ENCODE results near the gene EWSR1.
A peak's percentile ranks its signal among the peaks of the same experiment; 100 is the strongest.
"Not testable (repeated sequence)": the region's sequence is repeated elsewhere in the genome, so short reads cannot be mapped to it uniquely, and the experiment has no call there.

Gene EWSR1

DNA sequence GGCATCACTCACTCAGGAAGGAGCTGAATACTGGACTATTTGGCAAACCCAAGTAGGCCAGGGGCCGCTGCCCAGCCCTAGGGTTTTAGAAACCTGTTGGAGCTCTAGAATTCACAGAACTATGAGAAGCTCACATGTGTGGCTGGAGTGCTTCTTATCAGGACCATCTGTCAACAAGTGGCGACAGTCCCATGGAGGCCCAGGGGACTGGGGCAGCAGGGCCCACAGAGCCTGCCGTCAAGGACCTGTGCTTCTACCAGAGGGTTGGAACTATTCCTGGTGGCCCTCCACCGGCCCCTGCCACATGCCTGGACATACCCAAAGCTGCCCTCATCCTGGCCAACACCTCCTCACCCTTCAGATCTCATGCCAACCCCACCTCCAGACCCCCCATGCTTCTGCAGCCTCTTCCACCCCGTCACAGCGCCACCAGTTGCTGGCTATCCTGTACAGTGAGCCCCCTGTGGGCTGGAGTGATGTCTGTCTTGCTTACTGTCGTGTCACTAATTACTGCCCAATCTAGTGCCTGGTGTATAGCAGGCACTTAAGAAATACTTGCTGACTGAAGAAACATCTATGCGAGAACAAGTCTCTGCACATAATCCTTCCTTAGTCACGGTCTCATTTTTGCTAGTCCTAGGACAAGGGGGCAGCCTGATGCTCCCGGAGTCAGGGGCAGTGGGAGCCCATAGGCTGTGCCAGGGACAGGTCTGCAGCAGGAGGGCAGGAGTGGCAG lies 74.7 kb downstream of the EWSR1 start:
- DNase-seq, result peak; percentile 49 to 58
- TF ChIP-seq GATA1 (IDR thresholded peaks at IDR 0.05; ENCODE audit: low read depth, low read length), result no peak
- no peak for TF ChIP-seq POLR2A (IDR thresholded peaks at IDR 0.05; ENCODE audit: low read length)

DNA sequence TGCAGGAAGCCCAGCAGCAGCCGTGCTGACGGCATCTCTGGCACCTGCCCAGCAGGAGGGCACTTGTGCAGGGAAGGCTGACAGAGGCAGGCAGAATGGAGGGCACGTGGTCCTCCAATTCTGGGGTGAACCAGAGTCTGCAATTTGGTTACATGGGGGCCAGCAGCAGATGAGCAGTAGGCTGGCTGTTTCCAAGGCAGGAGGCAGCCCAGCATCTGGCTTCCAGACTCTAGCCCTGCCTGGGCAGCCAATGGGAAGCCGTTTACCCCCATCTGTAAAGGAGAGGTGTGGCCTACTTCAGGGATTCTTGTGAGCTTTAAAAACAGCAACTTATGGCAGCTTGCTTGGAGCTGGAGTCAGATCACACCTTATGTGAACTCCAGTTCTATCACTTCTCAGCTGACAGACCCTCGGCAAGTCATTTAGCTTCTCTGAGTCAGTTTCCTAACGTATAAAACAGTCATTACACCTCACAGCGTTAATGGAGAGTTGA lies 75.3 kb downstream of the EWSR1 start:
- DNase-seq, result no peak
- TF ChIP-seq GATA1 (IDR thresholded peaks at IDR 0.05; ENCODE audit: low read depth, low read length) (no peak), POLR2A (IDR thresholded peaks at IDR 0.05; ENCODE audit: low read length) (no peak)

- DNase-seq, result no peak
- no peak for TF ChIP-seq POLR2A (IDR thresholded peaks at IDR 0.05; ENCODE audit: low read length)
- TF ChIP-seq GATA1 (IDR thresholded peaks at IDR 0.05; ENCODE audit: low read depth, low read length), result no peak
Observed at GRCh38 chr22:29344137-29344536, 76.1 kb downstream of the EWSR1 start.

- DNase-seq, result not testable (repeated sequence)
Observed at GRCh38 chr22:29344889-29345288, 76.8 kb downstream of the EWSR1 start.

DNA sequence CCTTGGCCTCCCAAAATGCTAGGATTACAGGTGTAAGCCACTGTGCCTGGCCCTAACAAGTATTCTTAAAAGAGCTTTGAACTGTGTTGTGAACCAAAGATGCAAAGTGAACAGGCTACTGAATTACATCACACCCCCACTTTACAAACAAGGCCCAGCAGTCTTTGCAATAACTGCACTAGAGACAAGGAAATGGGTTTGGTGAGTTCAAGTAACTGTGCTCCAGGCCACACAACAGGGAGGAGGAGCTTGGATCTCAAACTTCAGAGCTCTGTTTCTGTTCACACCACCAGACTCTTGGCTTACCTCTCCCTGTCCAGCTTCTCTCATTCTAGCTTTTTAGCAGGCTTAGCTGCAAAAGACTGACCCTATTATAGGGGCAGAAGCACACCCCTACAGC lies 77.9 kb downstream of the EWSR1 start:
- DNase-seq, result no peak
- no peak for TF ChIP-seq GATA1 (IDR thresholded peaks at IDR 0.05; ENCODE audit: low read depth, low read length)
- TF ChIP-seq POLR2A (IDR thresholded peaks at IDR 0.05; ENCODE audit: low read length), result no peak

- no peak for DNase-seq
Observed at GRCh38 chr22:29346659-29347058, 78.6 kb downstream of the EWSR1 start.

DNA sequence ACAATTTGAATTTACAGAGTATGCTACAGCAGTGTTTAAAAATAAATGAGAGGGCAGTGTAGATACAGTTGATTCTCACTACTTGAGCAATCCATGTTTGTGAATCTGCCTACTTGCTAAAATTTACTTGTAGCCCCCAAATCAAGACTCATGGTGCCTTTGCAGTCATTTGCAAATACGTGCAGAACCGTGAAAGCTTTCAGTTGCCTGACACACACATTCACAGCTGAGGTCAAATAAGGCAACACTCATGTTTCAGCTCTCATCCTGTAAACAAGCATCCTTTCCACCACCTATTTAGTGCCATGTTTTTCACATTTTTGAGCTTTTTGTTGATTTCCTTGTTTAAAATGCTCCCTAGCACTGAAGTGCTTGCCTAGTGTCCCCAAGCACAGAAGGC lies 80.0 kb downstream of the EWSR1 start:
- TF ChIP-seq GATA1 (IDR thresholded peaks at IDR 0.05; ENCODE audit: low read depth, low read length), result no peak

More at GRCh38 chr22:29346659-29347058, 78.6 kb downstream of the EWSR1 start:
- no peak for TF ChIP-seq GATA1 (IDR thresholded peaks at IDR 0.05; ENCODE audit: low read depth, low read length)
- no peak for TF ChIP-seq POLR2A (IDR thresholded peaks at IDR 0.05; ENCODE audit: low read length)

GRCh38 chr22:29348956-29349355 lies 80.9 kb downstream of the EWSR1 start:
- TF ChIP-seq GATA1 (IDR thresholded peaks at IDR 0.05; ENCODE audit: low read depth, low read length) (no peak), POLR2A (IDR thresholded peaks at IDR 0.05; ENCODE audit: low read length) (no peak)
- no peak for DNase-seq

More for the DNA sequence above, 80.0 kb downstream of the EWSR1 start:
- DNase-seq, result no peak

Measured in erythroblast (primary cell).